HG03095 (cell line): Measurements from ENCODE around the gene SORCS1.

ENCODE experiments used
- ATAC-seq: cut with Tn5 transposase; IDR thresholded peaks from one replicate; pipeline ENCODE4 v1.9.1; 2021; ENCODE audit warnings: moderate library complexity; ENCODE audit not compliant: unreplicated experiment

The SORCS1 gene

GRCh38 chr10:106910666-106911065, 253.8 kb downstream of the SORCS1 start:
- no peak for ATAC-seq

- no peak for ATAC-seq
Observed at GRCh38 chr10:106908225-106908624, 256.3 kb downstream of the SORCS1 start.

GRCh38 chr10:106904209-106904608, 260.3 kb downstream of the SORCS1 start:
- no peak for ATAC-seq

- no peak for ATAC-seq
Observed at GRCh38 chr10:106903180-106903579, 261.3 kb downstream of the SORCS1 start.

- ATAC-seq = no peak
Observed at GRCh38 chr10:106900016-106900652, 264.4 kb downstream of the SORCS1 start.

- ATAC-seq = no peak
Observed at GRCh38 chr10:106898446-106898845, 266.1 kb downstream of the SORCS1 start.

- ATAC-seq = no peak
Observed at GRCh38 chr10:106897719-106898118, 266.8 kb downstream of the SORCS1 start.

- no peak for ATAC-seq
Observed at GRCh38 chr10:106894692-106895091, 269.8 kb downstream of the SORCS1 start.

GRCh38 chr10:106877574-106877973, 286.9 kb downstream of the SORCS1 start:
- no peak for ATAC-seq

GRCh38 chr10:106874604-106874889, 290.0 kb downstream of the SORCS1 start:
- ATAC-seq = no peak

- ATAC-seq = no peak
Observed at GRCh38 chr10:106873770-106874603, 290.5 kb downstream of the SORCS1 start.

GRCh38 chr10:106872176-106872575, 292.3 kb downstream of the SORCS1 start:
- no peak for ATAC-seq

GRCh38 chr10:106866244-106866845, 298.2 kb downstream of the SORCS1 start:
- no peak for ATAC-seq

GRCh38 chr10:106864031-106864430, 300.5 kb downstream of the SORCS1 start:
- no peak for ATAC-seq

- ATAC-seq = no peak
Observed at GRCh38 chr10:106863549-106863948, 301.0 kb downstream of the SORCS1 start.

GRCh38 chr10:106859892-106860652, 304.4 kb downstream of the SORCS1 start:
- no peak for ATAC-seq

- no peak for ATAC-seq
Observed at GRCh38 chr10:106857728-106858127, 306.8 kb downstream of the SORCS1 start.

- ATAC-seq = no peak
Observed at GRCh38 chr10:106857213-106857612, 307.3 kb downstream of the SORCS1 start.

- ATAC-seq = peak; percentile 93
Observed at GRCh38 chr10:106836933-106837663, 327.4 kb downstream of the SORCS1 start.

- no peak for ATAC-seq
Observed at GRCh38 chr10:106832846-106833245, 331.7 kb downstream of the SORCS1 start.

- ATAC-seq = no peak
Observed at GRCh38 chr10:106830471-106830870, 334.0 kb downstream of the SORCS1 start.
